ENCODE measurements around the gene CNEP1R1. TPM values are rescaled to one million over a fixed set of nuclear protein-coding genes. Genes with fewer than 3 reads are reported as not detected.

Gene CNEP1R1
- total and polyA plus RNA-seq, 4 experiments from 2014 or later, result 19.2 to 40.8 (median 27.6) TPM

GRCh38 chr16:50081428-50082018, 56.5 kb downstream of the CNEP1R1 start:
- no peak overlapping the region for H3K4me3 Mint-ChIP-seq
- no peaks in the 10 kb centered on the region for H3K9me3 Mint-ChIP-seq
- H3K27ac ChIP-seq (ENCODE audit: low read depth, low read length), result no peak overlapping the region
- no peak for DNase-seq
- H3K27me3 Mint-ChIP-seq, result no peaks in the 10 kb centered on the region
- intact Hi-C loops (cut with micrococcal nuclease), result no loop called here
- no peaks in the 10 kb centered on the region for H3K9me3 ChIP-seq (ENCODE audit: control insufficient read depth in 1 of 2, low read length in 2 of 2)
- H3K4me1 ChIP-seq (ENCODE audit: insufficient read depth, low read length), result no peaks in the 10 kb centered on the region
- ChIA-PET CTCF (ENCODE audit: partially characterized antibody) (no interaction called here), POLR2A (ENCODE audit: partially characterized antibody) (interaction anchor here (0.6 kb wide), 1 partner anchor 115 kb away, joined by 6 read pairs; no protein-coding TSS in a partner anchor)
- H3K27ac Mint-ChIP-seq, result no peak overlapping the region
- no peak overlapping the region for H3K4me3 ChIP-seq (ENCODE audit: low read length in 2 of 2)
- H3K27me3 ChIP-seq (ENCODE audit: insufficient read depth, low read length), result no peaks in the 10 kb centered on the region
- peaks cover 0 to 15% (median 3%) of the 10 kb centered on the region in 4 donors for H3K4me1 Mint-ChIP-seq
- H3K36me3 ChIP-seq (ENCODE audit: insufficient read depth, low read length), result peaks cover 43% of the 10 kb centered on the region
- peaks cover 60 to 75% of the 10 kb centered on the region in 2 donors for H3K36me3 Mint-ChIP-seq

- intact Hi-C loops (cut with micrococcal nuclease), result no loop called here
- ChIA-PET POLR2A (ENCODE audit: partially characterized antibody) (interaction anchor here (0.8 kb wide), 1 partner anchor 77 kb away, joined by 3 read pairs; no protein-coding TSS in a partner anchor), CTCF (ENCODE audit: partially characterized antibody) (interaction anchor here (1.8 to 2.0 kb wide), 2 partner anchors 58 to 127 kb away, joined by 7 to 9 read pairs; partner anchors contain the start of gene CNEP1R1)
- H3K9me3 ChIP-seq (ENCODE audit: control insufficient read depth in 1 of 2, low read length in 2 of 2), result no peaks in the 10 kb centered on the region
- DNase-seq, result no peak
- H3K4me1 Mint-ChIP-seq, result peaks cover 0 to 7% (median 2%) of the 10 kb centered on the region in 4 donors
- no peaks in the 10 kb centered on the region for H3K4me1 ChIP-seq (ENCODE audit: insufficient read depth, low read length)
- H3K4me3 ChIP-seq (ENCODE audit: low read length in 2 of 2), result no peak overlapping the region
- H3K9me3 Mint-ChIP-seq, result no peaks in the 10 kb centered on the region
- no peak overlapping the region for H3K27ac Mint-ChIP-seq
- H3K27me3 Mint-ChIP-seq, result no peaks in the 10 kb centered on the region
- H3K27ac ChIP-seq (ENCODE audit: low read depth, low read length), result no peak overlapping the region
- H3K36me3 Mint-ChIP-seq, result peaks cover 59 to 73% of the 10 kb centered on the region in 2 donors
- peaks cover 41% of the 10 kb centered on the region for H3K36me3 ChIP-seq (ENCODE audit: insufficient read depth, low read length)
- H3K27me3 ChIP-seq (ENCODE audit: insufficient read depth, low read length), result no peaks in the 10 kb centered on the region
- no peak overlapping the region for H3K4me3 Mint-ChIP-seq
Measured at GRCh38 chr16:50083996-50084395, 59.0 kb downstream of the CNEP1R1 start.

- H3K4me3 Mint-ChIP-seq, result no peak overlapping the region
- no peak overlapping the region for H3K4me3 ChIP-seq (ENCODE audit: low read length in 2 of 2)
- H3K4me1 ChIP-seq (ENCODE audit: insufficient read depth, low read length), result no peaks in the 10 kb centered on the region
- peak overlapping the region in 1 of 7 donors; percentile 17 for H3K27ac Mint-ChIP-seq
- no peak for DNase-seq
- ChIA-PET POLR2A (ENCODE audit: partially characterized antibody) (no interaction called here), CTCF (ENCODE audit: partially characterized antibody) (no interaction called here)
- H3K4me1 Mint-ChIP-seq, result no peaks in the 10 kb centered on the region
- no peaks in the 10 kb centered on the region for H3K9me3 Mint-ChIP-seq
- H3K36me3 Mint-ChIP-seq, result peaks cover 52 to 70% of the 10 kb centered on the region in 2 donors
- intact Hi-C loops (cut with micrococcal nuclease), result no loop called here
- H3K36me3 ChIP-seq (ENCODE audit: insufficient read depth, low read length), result peaks cover 44% of the 10 kb centered on the region
- no peaks in the 10 kb centered on the region for H3K27me3 Mint-ChIP-seq
- no peaks in the 10 kb centered on the region for H3K9me3 ChIP-seq (ENCODE audit: control insufficient read depth in 1 of 2, low read length in 2 of 2)
- H3K27me3 ChIP-seq (ENCODE audit: insufficient read depth, low read length), result no peaks in the 10 kb centered on the region
- no peak overlapping the region for H3K27ac ChIP-seq (ENCODE audit: low read depth, low read length)
Measured at GRCh38 chr16:50086176-50086575, 61.2 kb downstream of the CNEP1R1 start.

Other genes with a start within 250 kb of the CNEP1R1 start
- gene ZNF423, start 169.1 kb upstream of the CNEP1R1 start, total RNA-seq, result not detected
- not detected for gene ZNF423, start 169.1 kb upstream of the CNEP1R1 start, polyA plus RNA-seq
- 10 to 100 TPM; 20.5 to 25.6 TPM for gene HEATR3, start 40.7 kb downstream of the CNEP1R1 start, total RNA-seq
- 1 to 10 TPM; 3.2 to 5.7 TPM for gene HEATR3, start 40.7 kb downstream of the CNEP1R1 start, polyA plus RNA-seq
- 10 to 100 TPM; 22.4 to 23.5 TPM for gene TENT4B, start 128.1 kb downstream of the CNEP1R1 start, total RNA-seq
- gene TENT4B, start 128.1 kb downstream of the CNEP1R1 start, polyA plus RNA-seq, result 1 to 10 TPM; 2.7 to 8.1 TPM
- gene ADCY7, start 241.3 kb downstream of the CNEP1R1 start, total RNA-seq, result 100 to 1,000 TPM; 230 to 235 TPM
- gene ADCY7, start 241.3 kb downstream of the CNEP1R1 start, polyA plus RNA-seq, result 10 to 100 TPM; 34.8 to 69.7 TPM

All from CD4-positive, alpha-beta memory T cell (primary cell).